Cardiac fibroblast (primary cell): ENCODE results near the gene STARD13.
A peak's percentile ranks its signal among the peaks of the same experiment; 100 is the strongest.

Experiments used
- DNase-seq, 2 donors: peaks; one replicate each; pipeline versions ENCODE4 v3.0.0 to v3.0.0-alpha.2; 2010; ENCODE audit warnings: low read depth in 2 of 2
- H3K4me3 ChIP-seq, 2 donors: replicated peaks in 1 of 2; 1 replicate in 1 of 2; 2 replicates in 1 of 2; pipeline ENCODE4 v1.5.1; 2011; ENCODE audit warnings: low read depth in 2 of 2, low read length in 2 of 2, mild to moderate bottlenecking in 2 of 2, moderate library complexity in 1 of 2
- CTCF ChIP-seq: IDR thresholded peaks from one replicate; pipeline ENCODE4 v1.5.1; 2011; ENCODE audit warnings: low read depth, mild to moderate bottlenecking, low read length, inconsistent platforms

Gene STARD13

DNA sequence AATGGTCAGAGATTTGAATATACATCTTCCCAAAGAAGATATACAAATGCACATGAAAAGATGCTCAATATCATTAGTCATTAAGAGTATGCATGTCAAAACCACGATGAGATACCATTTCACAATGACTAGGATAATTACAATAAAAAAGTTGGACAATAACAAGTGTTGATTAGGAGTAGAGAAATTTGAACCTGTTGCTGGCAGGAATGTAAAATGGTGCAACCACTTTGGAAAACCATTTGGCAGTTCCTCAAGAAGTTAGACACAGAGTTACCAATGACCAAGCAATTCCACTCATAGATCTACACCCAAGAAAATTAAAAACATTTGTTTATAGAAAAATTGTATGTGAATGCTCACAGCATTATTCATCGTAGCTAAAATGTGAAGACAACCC lies 33.2 kb upstream of the STARD13 start:
- DNase-seq: peak in 1 of 2 donors; percentile 25
- no peak for TF ChIP-seq CTCF
- H3K4me3 ChIP-seq: no peak overlapping the region

DNA sequence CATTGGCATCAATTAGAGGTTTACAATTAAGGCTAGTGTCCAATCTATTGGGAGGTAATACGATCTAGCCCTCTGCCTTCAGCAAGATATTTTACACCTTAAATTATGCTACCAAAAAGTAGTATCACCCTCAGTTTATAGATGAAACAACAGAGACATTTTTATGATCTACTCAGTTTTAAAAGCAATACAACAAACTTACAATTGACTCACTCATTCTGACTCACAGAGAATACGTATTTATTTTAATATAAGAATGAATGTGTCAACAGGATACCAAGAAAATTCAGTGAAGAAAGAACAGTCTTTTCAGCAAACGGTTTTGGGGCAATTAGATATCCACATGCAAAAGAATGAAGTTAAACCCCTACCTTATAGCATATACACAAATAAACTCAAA lies 32.5 kb upstream of the STARD13 start:
- no peak overlapping the region for H3K4me3 ChIP-seq
- no peak for TF ChIP-seq CTCF
- DNase-seq: peak in 1 of 2 donors; percentile 30

DNA sequence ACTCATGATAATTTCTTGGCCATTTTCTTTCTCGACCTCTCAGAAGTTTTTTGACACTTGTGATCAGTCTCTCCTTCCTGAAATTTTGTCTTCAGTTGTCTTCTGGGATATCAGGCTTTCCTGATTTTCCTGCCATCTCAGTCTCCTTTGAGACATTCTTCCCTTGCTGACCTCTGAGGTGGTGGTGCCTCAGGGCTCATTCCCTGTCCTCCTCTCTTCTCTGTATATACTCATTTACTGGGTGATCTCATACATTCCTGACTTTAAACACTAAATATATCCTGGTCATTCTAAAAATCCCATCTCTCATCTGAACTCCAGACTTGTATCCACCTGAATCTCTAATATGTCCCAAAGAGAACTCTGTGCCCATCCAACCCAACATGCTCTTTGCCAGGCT lies 31.3 kb upstream of the STARD13 start:
- DNase-seq: no peak
- no peak overlapping the region for H3K4me3 ChIP-seq
- no peak for TF ChIP-seq CTCF

DNA sequence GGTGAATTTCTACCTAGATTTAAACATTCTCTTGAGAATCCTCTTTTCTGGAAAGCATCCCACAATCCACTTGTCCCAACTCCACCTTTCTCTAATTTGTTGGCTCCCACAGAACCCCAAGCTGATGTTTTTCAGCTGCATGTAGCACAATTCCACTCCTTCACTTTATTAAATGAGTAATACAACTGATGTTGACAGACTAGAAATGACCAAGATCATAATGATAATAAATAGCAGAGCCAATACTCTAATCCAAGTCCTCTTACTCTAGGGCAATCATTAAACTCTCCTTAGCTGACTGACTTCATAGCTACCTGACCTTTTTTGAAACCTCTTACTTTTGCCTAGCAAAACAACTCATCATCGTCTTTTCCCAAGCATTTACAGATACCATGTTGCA lies 27.9 kb upstream of the STARD13 start:
- no peak for TF ChIP-seq CTCF
- DNase-seq: no peak
- H3K4me3 ChIP-seq: no peak overlapping the region

GRCh38 chr13:33312861-33313212 lies 27.3 kb upstream of the STARD13 start:
- DNase-seq: no peak
- no peak overlapping the region for H3K4me3 ChIP-seq
- TF ChIP-seq CTCF: no peak

DNA sequence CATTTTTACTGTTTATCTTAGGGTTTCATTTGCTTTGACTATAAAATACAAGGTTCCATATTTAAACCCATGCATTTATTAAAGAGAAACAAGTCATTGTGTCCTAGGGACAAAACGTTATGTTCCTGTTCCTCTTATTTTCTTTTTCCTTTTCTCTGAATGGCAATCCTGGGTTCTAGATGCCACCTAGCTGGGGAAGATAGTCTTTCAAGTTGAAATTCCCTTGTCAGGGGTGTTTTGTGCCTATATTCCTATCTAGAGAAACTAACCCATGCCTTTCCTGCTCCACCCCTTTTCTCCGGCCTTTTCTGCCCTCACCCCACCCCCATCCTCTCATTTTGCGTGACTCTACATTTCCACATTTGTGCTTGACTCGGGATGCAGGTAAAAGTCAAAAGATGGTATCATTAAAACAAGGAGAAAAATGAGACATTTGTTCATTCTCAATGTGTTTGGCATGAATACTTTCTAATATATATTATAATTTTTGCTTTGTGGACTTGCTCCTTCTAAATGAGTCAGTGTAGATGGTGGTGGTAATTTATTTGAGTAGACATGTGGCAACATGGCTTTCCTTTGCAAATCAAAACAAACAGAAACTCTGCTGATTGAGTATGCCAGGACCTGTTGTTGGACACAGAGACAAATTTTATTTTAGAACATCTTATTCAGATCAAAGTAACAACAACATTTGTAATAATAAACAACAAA lies 26.8 kb upstream of the STARD13 start:
- TF ChIP-seq CTCF: peak; percentile 17
- no peak overlapping the region for H3K4me3 ChIP-seq
- peak; percentile 41 to 42 for DNase-seq

- no peak for DNase-seq
- no peak for TF ChIP-seq CTCF
- no peak overlapping the region for H3K4me3 ChIP-seq
These were observed 25.5 kb upstream of the STARD13 start for GRCh38 chr13:33311040-33311439.
